ENCODE measurements around the gene IKBKE.

The IKBKE gene

DNA sequence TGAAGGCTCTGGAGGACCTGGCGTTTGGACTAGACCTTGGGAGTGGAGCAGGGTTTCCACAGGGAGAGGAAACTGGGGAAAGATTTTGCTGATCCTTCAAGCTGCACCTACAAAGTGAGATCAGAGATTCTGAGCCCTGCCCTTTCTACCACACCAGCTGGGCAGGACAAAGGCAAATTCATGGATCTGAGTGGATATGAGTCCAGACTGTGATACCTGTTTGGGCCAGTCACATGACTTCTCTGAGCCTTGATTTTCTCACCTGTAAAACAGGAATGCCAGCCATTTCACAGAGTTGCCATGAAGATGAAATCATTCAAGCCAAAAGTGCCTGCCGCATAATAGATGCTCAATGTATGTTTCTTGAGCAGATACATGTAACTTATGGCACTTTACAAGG is 32.1 kb downstream of the IKBKE start:
- peaks cover 14% of the 10 kb centered on the region for H3K4me1 Mint-ChIP-seq
- no peak overlapping the region for H3K27ac Mint-ChIP-seq
- ATAC-seq (ENCODE audit: low read depth): no peak
- H3K36me3 Mint-ChIP-seq: peaks cover 4% of the 10 kb centered on the region
- H3K27me3 Mint-ChIP-seq: no peaks in the 10 kb centered on the region
- H3K4me3 Mint-ChIP-seq: no peak overlapping the region
- no peaks in the 10 kb centered on the region for H3K9me3 Mint-ChIP-seq
- DNase-seq (ENCODE audit: low spot score in 2 of 2): no peak

DNA sequence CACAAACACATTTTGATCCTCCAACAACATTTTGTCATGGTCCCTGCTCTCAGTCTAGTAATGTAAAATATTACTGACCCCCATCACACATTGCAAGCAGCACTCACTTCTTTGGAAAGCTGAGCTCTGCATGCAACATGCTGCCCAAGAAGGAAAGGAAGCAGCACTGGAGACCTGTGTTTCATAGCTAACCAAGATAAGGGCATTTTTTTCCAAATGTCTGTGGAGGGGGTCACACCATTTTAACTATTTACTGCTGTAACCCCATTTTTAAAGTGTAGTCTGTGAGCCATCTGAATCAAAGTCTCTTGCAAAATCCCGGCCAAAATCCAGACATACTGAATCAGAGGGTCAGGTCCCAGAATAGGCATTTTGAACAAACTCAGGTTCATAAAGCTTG is 32.5 kb downstream of the IKBKE start:
- no peak overlapping the region for H3K27ac Mint-ChIP-seq
- peaks cover 12% of the 10 kb centered on the region for H3K4me1 Mint-ChIP-seq
- H3K4me3 Mint-ChIP-seq: no peak overlapping the region
- ATAC-seq (ENCODE audit: low read depth) (no peak), DNase-seq (ENCODE audit: low spot score in 2 of 2) (no peak)
- peaks cover 4% of the 10 kb centered on the region for H3K36me3 Mint-ChIP-seq
- no peaks in the 10 kb centered on the region for H3K27me3 Mint-ChIP-seq
- no peaks in the 10 kb centered on the region for H3K9me3 Mint-ChIP-seq

DNA sequence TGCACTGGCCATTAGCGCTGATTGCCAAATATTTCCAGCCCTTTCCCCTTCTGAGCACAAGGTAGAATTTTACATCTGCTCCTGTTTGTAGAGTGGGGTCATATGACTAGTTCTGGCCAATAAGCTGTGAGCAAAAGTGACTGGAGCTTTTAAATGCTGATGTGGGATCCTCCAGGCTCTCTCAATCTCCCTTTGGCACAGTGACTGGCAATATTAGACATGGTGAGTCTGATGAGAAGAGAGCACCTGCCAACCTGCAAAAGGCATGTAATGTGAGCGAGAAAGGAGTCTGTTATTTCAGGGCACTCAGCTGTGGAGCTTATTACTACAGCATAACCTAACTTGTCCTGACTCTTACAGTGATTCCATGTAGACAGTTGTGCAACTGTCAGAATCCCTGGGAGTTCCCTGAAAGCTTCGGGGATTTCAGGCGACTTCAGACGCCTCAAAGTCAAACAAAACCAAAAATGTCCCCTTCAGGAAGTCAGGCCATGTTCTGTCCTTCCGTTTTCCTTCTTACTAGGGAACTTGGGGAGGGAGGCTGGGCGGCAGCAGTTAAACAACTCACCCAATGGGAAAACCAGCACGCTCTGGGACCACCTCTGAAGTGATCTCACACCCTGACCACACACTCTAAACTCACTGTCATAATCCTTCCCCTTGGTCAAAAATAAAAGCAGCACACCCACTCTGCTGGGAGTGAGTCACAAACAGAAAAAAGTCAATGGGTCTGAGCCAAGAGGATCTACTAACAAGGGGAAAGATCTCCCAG is 33.5 kb downstream of the IKBKE start:
- H3K27me3 Mint-ChIP-seq: peaks cover 4% of the 10 kb centered on the region
- H3K9me3 Mint-ChIP-seq: no peaks in the 10 kb centered on the region
- ATAC-seq (ENCODE audit: low read depth) (no peak), DNase-seq (ENCODE audit: low spot score in 2 of 2) (no peak)
- H3K4me3 Mint-ChIP-seq: no peak overlapping the region
- peaks cover 2% of the 10 kb centered on the region for H3K36me3 Mint-ChIP-seq
- H3K4me1 Mint-ChIP-seq: peaks cover 11% of the 10 kb centered on the region
- H3K27ac Mint-ChIP-seq: no peak overlapping the region

DNA sequence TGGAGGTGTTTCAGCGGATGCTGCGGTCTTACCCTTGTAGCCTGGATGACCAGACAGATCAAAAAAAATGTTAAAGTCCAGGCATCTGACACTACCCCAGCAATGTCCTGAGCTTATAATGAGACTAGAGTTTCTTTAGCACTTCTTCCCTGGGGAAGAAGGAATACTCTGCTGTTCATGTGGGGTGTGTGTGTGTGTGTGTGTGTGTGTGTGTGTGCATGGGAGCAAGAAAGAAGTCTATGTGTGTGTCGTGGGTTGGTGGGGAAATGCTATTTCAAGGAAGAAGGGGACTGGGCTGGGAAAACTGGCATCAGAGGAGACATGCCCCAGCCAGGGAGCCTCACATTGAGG is 34.1 kb downstream of the IKBKE start:
- H3K9me3 Mint-ChIP-seq: no peaks in the 10 kb centered on the region
- DNase-seq (ENCODE audit: low spot score in 2 of 2) (no peak), ATAC-seq (ENCODE audit: low read depth) (no peak)
- H3K4me1 Mint-ChIP-seq: peaks cover 11% of the 10 kb centered on the region
- H3K27ac Mint-ChIP-seq: no peak overlapping the region
- H3K4me3 Mint-ChIP-seq: no peak overlapping the region
- peaks cover 10% of the 10 kb centered on the region for H3K27me3 Mint-ChIP-seq
- no peaks in the 10 kb centered on the region for H3K36me3 Mint-ChIP-seq

DNA sequence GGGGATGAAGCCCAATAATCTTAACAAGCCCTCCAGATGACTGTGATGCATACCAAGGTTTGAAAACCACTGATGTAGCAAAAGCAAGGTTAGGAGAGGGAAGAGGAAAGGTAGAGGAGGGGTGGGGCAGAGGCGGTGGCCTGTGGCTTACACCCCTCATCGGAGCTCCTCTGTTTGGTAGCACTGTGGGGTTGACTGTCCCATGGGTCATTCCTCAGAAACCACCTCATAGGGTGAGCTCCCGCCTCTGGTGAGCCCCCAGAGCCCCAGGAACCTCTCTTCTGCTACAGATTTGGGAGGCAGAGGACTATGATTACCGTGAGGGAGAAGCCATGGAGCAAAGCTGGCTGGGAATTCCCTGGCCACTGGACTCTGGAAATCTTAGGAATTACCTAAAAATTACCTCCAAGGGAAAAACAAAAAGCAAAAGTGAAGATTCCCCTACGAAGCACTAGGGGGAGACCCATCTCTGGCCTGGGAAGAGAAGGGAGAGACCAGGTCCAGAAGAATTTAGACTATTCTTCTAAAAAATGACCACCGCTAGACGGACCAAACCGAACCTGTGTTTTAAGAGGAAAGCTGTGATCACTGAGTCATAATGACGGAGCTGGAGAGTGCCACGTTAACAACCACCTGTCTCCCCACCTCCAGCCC is 35.6 kb downstream of the IKBKE start:
- H3K27ac Mint-ChIP-seq: no peak overlapping the region
- H3K4me1 Mint-ChIP-seq: peaks cover 11% of the 10 kb centered on the region
- peaks cover 13% of the 10 kb centered on the region for H3K27me3 Mint-ChIP-seq

DNA sequence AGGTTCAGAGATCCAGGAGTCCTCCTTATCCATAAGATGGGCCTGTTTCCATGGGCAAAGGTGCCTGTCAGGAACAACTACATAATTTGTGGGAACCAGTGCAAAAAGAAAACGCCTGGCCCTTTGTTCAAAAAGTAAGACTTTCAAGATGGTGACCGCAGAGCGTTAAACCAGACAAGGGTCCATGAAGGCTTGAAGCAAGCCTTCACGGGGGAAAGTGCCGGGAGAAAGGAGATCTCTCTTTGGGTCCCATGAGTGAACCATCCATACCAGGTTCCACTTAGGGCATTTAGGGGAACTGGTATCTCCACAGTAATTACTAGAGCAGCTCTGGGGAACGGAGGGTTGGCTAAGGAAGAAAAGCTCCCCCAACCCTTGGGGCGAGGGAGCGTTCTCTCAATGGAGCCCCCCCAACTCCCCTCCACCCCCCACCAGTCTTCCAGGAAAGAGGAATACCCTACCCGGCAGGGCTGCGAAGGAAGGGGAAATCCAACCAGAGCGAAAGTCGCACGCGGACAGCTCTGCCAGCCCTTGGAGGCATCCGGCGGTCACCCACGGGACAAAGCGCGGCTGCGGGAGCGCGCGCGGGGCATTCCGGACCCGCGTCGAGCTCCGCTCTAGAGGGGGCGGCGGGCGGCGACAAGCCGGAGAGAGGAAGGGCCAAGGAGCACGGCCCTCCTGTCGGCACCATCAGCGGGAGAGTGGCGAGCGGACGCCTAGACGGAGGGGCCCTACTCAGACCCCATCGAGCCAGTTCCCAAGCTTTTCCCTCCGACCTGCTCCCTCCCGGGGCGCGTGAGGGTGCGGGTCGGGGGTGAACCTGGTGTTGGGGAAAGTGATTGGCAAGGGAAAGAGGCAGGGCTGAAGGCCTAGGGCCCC is 36.4 kb downstream of the IKBKE start:
- ATAC-seq (ENCODE audit: low read depth): peak; percentile 54
- DNase-seq (ENCODE audit: low spot score in 2 of 2): no peak
- peaks cover 15% of the 10 kb centered on the region for H3K27me3 Mint-ChIP-seq

More for the DNA sequence above, 35.6 kb downstream of the IKBKE start:
- Mint-ChIP-seq H3K9me3 (no peaks in the 10 kb centered on the region), H3K4me3 (peak overlapping the region; percentile 81), H3K36me3 (no peaks in the 10 kb centered on the region)
- DNase-seq (ENCODE audit: low spot score in 2 of 2): no peak
- ATAC-seq (ENCODE audit: low read depth): no peak

DNA sequence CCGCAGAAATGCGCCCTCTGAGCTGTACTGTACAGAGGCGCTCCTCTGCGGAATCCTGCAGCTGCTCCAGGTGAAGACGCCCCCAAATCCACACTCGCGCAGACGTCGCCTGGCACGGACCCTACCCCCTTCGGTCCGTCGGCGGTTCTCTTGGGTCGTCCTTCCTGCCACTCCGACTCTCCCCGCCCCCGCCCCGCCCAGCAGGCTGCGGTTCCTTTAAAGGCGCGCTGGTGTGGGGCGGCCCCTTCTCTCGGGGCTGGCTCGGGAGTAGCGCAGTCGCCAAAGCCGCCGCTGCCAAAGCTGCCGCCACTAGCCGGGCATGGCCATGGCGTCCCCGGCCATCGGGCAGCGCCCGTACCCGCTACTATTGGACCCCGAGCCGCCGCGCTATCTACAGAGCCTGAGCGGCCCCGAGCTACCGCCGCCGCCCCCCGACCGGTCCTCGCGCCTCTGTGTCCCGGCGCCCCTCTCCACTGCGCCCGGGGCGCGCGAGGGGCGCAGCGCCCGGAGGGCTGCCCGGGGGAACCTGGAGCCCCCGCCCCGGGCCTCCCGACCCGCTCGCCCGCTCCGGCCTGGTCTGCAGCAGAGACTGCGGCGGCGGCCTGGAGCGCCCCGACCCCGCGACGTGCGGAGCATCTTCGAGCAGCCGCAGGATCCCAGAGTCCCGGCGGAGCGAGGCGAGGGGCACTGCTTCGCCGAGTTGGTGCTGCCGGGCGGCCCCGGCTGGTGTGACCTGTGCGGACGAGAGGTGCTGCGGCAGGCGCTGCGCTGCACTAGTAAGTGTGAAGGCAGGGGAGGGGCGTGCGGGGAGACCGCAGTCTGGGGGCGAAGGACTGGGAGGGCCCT is 37.2 kb downstream of the IKBKE start, which contains the start of gene RASSF5:
Gene RASSF5 (plus strand): TSS at position 248 of the 846 bp plus-strand sequence. CDS start 72 bp downstream, at position 320.
- Mint-ChIP-seq H3K9me3 (no peaks in the 10 kb centered on the region), H3K27me3 (peaks cover 15% of the 10 kb centered on the region), H3K36me3 (no peaks in the 10 kb centered on the region), H3K27ac (peak within 1 kb of the TSS; percentile 70), H3K4me1 (peaks cover 11% of the 10 kb centered on the region), H3K4me3 (peak within 1 kb of the TSS; percentile 81)
- ATAC-seq (ENCODE audit: low read depth): peak; percentile 90
- peak; percentile 70 to 72 for DNase-seq (ENCODE audit: low spot score in 2 of 2)

More for the DNA sequence above, 36.4 kb downstream of the IKBKE start:
- Mint-ChIP-seq H3K4me1 (peaks cover 11% of the 10 kb centered on the region), H3K27ac (peak overlapping the region; percentile 70), H3K4me3 (peak overlapping the region; percentile 81), H3K9me3 (no peaks in the 10 kb centered on the region), H3K36me3 (no peaks in the 10 kb centered on the region)

DNA sequence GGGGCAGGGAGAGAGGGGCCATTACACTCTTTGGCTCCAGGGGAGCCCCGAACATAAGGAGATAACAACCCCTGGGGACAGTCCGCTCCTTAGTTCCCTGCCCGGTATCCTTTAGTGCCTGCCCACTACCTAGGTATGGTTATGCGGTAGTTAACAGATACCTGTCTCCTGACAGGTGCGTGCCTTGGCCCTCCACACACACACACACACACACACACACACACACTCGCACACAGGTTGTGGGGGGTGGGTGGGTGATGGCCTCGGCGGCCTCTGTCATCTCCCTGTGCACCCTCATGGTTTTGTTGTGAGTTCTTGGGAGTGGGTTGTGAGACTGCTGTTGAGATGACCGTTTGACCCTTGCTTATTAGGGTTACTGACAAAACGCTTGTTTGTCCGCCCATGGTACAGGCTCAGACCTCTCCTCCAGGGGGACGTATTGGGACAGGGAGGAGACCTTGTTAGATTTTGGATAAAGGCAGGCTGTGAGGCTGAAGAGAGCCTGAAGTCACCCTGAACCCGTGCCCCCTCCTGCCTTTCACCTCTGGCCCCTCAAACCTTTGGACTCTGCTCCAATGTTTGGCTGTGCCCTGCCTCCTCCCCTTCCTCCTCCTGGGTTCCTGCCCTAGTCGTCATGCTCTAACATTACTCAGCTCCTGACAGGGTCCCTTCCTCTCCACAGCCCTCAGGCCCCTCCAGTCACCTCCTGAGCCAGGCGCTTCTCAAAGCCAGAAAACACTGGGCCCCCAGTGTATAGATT is 38.0 kb downstream of the IKBKE start:
- peak overlapping the region; percentile 73 for H3K4me3 Mint-ChIP-seq

DNA sequence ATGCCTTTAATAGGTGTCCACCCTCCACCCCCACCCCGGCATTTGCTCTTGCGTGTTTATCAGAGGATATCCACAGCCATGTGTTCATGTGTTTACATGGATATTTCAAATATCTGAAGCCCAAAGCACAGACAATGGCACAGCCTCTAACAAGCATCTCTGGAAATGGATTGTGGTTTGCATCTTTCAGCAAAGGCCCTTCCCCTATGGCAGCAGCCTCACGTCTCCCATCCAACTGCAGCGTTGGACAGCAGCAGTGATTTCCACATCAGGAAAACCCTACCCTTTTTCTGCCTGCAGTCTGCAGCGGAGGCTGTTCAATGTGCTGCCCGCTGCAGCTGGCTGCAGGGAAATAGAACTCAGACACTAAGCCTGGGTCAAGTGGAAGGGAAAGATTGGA is 38.7 kb downstream of the IKBKE start:
- no peak for ATAC-seq (ENCODE audit: low read depth)

More for the DNA sequence above, 38.0 kb downstream of the IKBKE start:
- Mint-ChIP-seq H3K4me1 (peaks cover 11% of the 10 kb centered on the region), H3K36me3 (no peaks in the 10 kb centered on the region), H3K9me3 (no peaks in the 10 kb centered on the region), H3K27me3 (peaks cover 15% of the 10 kb centered on the region), H3K27ac (no peak overlapping the region)
- DNase-seq (ENCODE audit: low spot score in 2 of 2) (no peak), ATAC-seq (ENCODE audit: low read depth) (no peak)

DNA sequence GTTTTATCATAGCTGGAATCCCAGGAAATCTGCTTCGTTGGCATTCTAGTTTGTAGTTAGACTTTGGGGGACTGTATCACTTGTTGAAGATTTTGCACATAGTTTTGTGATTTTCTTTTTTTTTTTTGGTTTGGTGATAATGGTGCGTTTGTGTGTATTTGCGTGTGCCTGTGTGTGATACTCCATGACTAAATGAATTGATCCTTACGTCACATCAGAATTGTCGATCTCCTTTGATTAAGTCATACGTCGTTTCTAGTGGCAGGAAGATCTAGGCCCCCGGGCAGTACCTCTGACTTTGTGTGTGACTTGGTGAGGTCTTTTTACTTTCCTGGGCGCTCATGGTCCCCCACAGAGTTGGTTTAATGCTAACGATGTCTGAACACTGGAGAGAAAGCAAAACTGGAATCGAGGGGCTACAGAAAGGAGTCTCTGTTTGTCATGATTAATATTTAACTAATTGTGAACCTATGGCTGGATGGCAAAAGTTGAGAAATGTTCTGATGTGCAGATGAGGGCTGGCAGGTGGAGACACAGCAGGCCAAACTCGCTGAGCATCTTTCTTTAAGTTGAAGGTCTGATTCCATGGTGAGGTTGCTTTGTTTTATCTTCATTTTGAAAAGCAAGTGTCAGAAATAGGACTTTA is 39.5 kb downstream of the IKBKE start:
- Mint-ChIP-seq H3K27ac (no peak overlapping the region), H3K36me3 (no peaks in the 10 kb centered on the region)
- ATAC-seq (ENCODE audit: low read depth): no peak

More for the DNA sequence above, 38.7 kb downstream of the IKBKE start:
- Mint-ChIP-seq H3K27me3 (peaks cover 15% of the 10 kb centered on the region), H3K4me3 (peak overlapping the region; percentile 54), H3K4me1 (peaks cover 11% of the 10 kb centered on the region), H3K27ac (no peak overlapping the region), H3K9me3 (no peaks in the 10 kb centered on the region), H3K36me3 (no peaks in the 10 kb centered on the region)
- DNase-seq (ENCODE audit: low spot score in 2 of 2): no peak

DNA sequence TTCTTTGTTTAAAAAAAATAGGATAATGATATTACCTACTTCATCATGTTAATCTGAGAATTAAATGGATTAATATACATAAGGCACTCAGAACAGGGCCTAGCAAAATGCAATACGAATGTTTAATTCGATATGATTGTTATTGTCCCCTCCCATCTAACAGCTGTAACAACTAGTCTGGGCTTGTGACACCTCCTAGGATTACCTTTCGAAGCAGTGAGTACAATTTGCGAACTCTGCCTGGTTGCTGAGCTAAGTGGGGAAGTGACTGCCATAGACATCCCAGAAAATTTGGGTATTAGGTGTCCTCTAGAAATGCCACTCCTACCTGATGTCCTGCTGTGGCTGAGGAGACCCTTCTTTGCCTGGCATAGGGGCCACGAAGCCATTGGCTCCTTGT is 40.1 kb downstream of the IKBKE start:
- H3K9me3 Mint-ChIP-seq: no peaks in the 10 kb centered on the region
- DNase-seq (ENCODE audit: low spot score in 2 of 2) (no peak), ATAC-seq (ENCODE audit: low read depth) (no peak)
- no peaks in the 10 kb centered on the region for H3K36me3 Mint-ChIP-seq
- H3K4me3 Mint-ChIP-seq: no peak overlapping the region
- peaks cover 6% of the 10 kb centered on the region for H3K4me1 Mint-ChIP-seq
- H3K27me3 Mint-ChIP-seq: peaks cover 15% of the 10 kb centered on the region
- no peak overlapping the region for H3K27ac Mint-ChIP-seq

More for the DNA sequence above, 39.5 kb downstream of the IKBKE start:
- Mint-ChIP-seq H3K4me3 (no peak overlapping the region), H3K27me3 (peaks cover 15% of the 10 kb centered on the region), H3K4me1 (peaks cover 6% of the 10 kb centered on the region), H3K9me3 (no peaks in the 10 kb centered on the region)
- no peak for DNase-seq (ENCODE audit: low spot score in 2 of 2)

DNA sequence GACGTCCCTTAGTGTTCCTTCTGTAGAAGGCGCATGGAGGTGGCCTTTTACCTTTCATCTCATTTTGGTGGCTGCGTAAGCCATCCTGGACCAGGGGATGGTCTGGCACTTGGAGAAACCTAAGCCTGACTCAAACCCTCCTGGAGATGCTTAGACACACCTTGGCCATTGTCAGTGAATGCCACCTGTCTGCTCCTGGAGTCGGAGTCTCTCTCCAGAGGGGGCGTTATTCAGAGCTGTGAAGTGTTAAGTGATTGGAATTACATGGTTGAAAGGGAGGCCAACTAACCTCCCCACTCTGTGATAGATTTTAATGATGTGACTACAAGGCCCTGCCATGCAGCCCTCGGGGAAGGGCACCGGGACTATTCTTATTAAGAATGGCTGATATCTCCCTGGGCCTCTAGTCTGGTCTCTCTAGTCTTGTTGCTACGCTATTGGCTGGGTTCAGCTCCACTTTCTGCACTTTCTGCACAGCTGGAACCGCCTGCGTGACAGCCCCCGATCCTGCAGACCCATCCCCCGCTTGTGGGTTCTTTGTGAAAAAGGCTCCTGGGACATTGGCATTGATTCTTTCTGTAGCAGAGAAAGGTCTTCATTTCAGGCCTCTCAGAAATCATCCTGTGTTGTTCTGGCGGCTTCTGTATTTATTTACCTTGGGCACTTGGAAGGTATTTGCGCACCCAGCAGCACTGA is 41.2 kb downstream of the IKBKE start:
- Mint-ChIP-seq H3K27ac (no peak overlapping the region), H3K4me1 (peaks cover 8% of the 10 kb centered on the region), H3K36me3 (peaks cover 1% of the 10 kb centered on the region), H3K27me3 (peaks cover 15% of the 10 kb centered on the region), H3K4me3 (no peak overlapping the region), H3K9me3 (no peaks in the 10 kb centered on the region)
- ATAC-seq (ENCODE audit: low read depth) (no peak), DNase-seq (ENCODE audit: low spot score in 2 of 2) (no peak)
